Spleen (tissue), 11 donors: ENCODE data around the gene RPN1. TPM values are rescaled to one million over a fixed set of nuclear protein-coding genes. Genes with fewer than 3 reads are reported as not detected.
A peak's percentile ranks its signal among the peaks of the same experiment; 100 is the strongest.
"Not testable (repeated sequence)": the region's sequence is repeated elsewhere in the genome, so short reads cannot be mapped to it uniquely, and the experiment has no call there.

ENCODE experiments used
- DNase-seq: peaks from one replicate; pipeline ENCODE4 v3.0.0-alpha.2; 2020
- H3K27ac ChIP-seq, 8 donors: fragments of 200-600 bp; sonication (generic) in 7 of 8; 1 replicate in 4 of 8; 2 replicates in 4 of 8; pipeline versions ENCODE4 v1.5.0 to v1.8.0; 2016 to 2021; ENCODE audit warnings: inconsistent platforms in 4 of 8, mild to moderate bottlenecking in 4 of 8, moderate library complexity in 1 of 8
- H3K27me3 ChIP-seq, 7 donors: fragments of 200-600 bp; sonication (generic) in 6 of 7; replicated peaks in 1 of 7; 1 replicate in 4 of 7; 2 replicates in 3 of 7; pipeline versions ENCODE4 v1.5.0 to v1.8.0; 2016 to 2021; ENCODE audit warnings: inconsistent platforms in 3 of 7, mild to moderate bottlenecking in 1 of 7
- H3K36me3 ChIP-seq, 6 donors: fragments of 200-600 bp; sonication (generic) in 5 of 6; 1 replicate in 4 of 6; 2 replicates in 2 of 6; pipeline versions ENCODE4 v1.5.0 to v1.8.0; 2016 to 2021; ENCODE audit warnings: inconsistent platforms in 2 of 6
- H3K4me1 ChIP-seq, 6 donors: fragments of 200-600 bp; sonication (generic) in 5 of 6; 1 replicate in 3 of 6; 2 replicates in 3 of 6; pipeline versions ENCODE4 v1.5.0 to v1.8.0; 2016 to 2021; ENCODE audit warnings: inconsistent platforms in 3 of 6
- H3K4me3 ChIP-seq, 8 donors: fragments of 200-600 bp; sonication (generic) in 7 of 8; 1 replicate in 4 of 8; 2 replicates in 4 of 8; pipeline versions ENCODE4 v1.5.0 to v1.8.0; 2016 to 2021; ENCODE audit warnings: inconsistent platforms in 4 of 8, mild to moderate bottlenecking in 4 of 8, moderate library complexity in 2 of 8
- H3K9me3 ChIP-seq, 8 donors: fragments of 200-600 bp; sonication (generic) in 7 of 8; 1 replicate in 4 of 8; 2 replicates in 4 of 8; pipeline versions ENCODE4 v1.5.0 to v1.8.0; 2016 to 2021; ENCODE audit warnings: inconsistent platforms in 4 of 8
- POLR2A ChIP-seq, 3 donors: fragments of 450-650 bp; IDR thresholded peaks; one replicate each; pipeline ENCODE4 v1.5.1; 2017; ENCODE audit warnings: antibody characterized with exemption in 3 of 3, mild to moderate bottlenecking in 1 of 3
- POLR2AphosphoS5 ChIP-seq, 3 donors: sonication (generic); formaldehyde crosslinking; IDR thresholded peaks; one replicate each; pipeline ENCODE4 v1.5.1; 2017; ENCODE audit warnings: antibody characterized with exemption in 3 of 3
- WGBS, 5 donors: extraction: QIAGEN DNeasy Blood & Tissue Kit in 3 of 5; methylation state at CpG; one replicate each; pipeline versions ENCODE4 v1.1.5 to v1.1.7; 2013 to 2018; 5-methylcytosine and 5-hydroxymethylcytosine counted together
- intact Hi-C: fragments of 100-400 bp; cut with DNase I; formaldehyde crosslinking; loops from one replicate; pipeline ENCODE4 v1.15.0; 2023; ENCODE audit warnings: low total_unique reads
- polyA plus RNA-seq, 3 donors: library from polyadenylated mRNA; stranded (reverse); fragments of 200-250 nt; gene quantifications; one replicate each; pipeline ENCODE4 v1.2.1, GENCODE V29; 2013
- total RNA-seq, 7 donors: library from RNA; depleted of rRNA in 3 of 7; stranded (reverse); fragments of >200 nt in 3 of 7; fragmentation: NEBNext Ultra II Directional in 4 of 7; extraction: Animal tissue kit (Norgen Biotek cat#: 25700) in 4 of 7; gene quantifications; one replicate each; pipeline versions ENCODE4 v1.1.0 to v1.2.1, GENCODE V29; 2016 to 2021
- TF ChIP-seq, protein P1 (sequence below), 11 experiments: fragments of 200-600 bp in 7 of 11; fragments of 450-650 bp in 4 of 11; sonication (generic) in 4 of 11; IDR thresholded peaks in 8 of 11; conservative IDR thresholded peaks in 3 of 11; 1 replicate in 7 of 11; 2 replicates in 4 of 11; pipeline versions ENCODE4 v1.4.0 to v1.8.0; 2016 to 2021; ENCODE audit warnings: antibody characterized with exemption in 11 of 11, inconsistent platforms in 4 of 11, mild to moderate bottlenecking in 1 of 11
- donor health status: healthy with polysubstance abuse.
- donor health status: DM: no; HTN: no; CAD: no; lungs with moderate emphysema.
- donor health status: DM: no; HTN: no; CAD: no.
- donor health status: Bipolar disorder and iron deficiency.
- donor health status: healthy.
- donor health status: DM: no; HTN: no; CAD: no.
- donor health status: DM: yes; HTN: yes; CAD: no.

RPN1 gene
- total and polyA plus RNA-seq, 10 donors: 44.9 to 263 (median 146) TPM

DNA sequence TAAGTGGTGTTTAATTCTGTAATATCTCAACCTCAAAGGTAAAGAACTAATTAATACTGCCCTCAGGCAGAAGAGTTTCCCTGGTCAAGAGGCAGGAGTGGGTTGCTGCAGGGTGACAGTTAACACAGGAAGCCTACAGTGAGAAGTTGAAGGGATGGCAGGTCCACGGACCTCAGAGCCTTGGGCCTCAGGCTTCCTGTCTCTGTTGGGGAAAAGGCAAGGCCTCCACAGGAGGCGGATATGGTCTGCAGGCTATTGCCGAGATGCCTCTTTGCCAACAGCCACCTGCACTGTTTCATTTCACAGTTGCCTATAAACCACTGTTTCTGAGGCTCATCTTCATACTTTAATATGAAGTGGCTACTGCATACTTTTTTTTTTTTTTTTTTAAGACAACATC is 33.3 kb upstream of the RPN1 start:
- peak; percentile 79 for DNase-seq
- no peaks in the 10 kb centered on the region for H3K27me3 ChIP-seq
- WGBS, 5 donors: 20 to 66% (median 37%) methylated on average over 3 of the region's 3 CpGs
- no peak for TF ChIP-seq POLR2A (IDR thresholded peaks at IDR 0.05)
- TF ChIP-seq, protein P1, sequence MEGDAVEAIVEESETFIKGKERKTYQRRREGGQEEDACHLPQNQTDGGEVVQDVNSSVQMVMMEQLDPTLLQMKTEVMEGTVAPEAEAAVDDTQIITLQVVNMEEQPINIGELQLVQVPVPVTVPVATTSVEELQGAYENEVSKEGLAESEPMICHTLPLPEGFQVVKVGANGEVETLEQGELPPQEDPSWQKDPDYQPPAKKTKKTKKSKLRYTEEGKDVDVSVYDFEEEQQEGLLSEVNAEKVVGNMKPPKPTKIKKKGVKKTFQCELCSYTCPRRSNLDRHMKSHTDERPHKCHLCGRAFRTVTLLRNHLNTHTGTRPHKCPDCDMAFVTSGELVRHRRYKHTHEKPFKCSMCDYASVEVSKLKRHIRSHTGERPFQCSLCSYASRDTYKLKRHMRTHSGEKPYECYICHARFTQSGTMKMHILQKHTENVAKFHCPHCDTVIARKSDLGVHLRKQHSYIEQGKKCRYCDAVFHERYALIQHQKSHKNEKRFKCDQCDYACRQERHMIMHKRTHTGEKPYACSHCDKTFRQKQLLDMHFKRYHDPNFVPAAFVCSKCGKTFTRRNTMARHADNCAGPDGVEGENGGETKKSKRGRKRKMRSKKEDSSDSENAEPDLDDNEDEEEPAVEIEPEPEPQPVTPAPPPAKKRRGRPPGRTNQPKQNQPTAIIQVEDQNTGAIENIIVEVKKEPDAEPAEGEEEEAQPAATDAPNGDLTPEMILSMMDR (IDR thresholded peaks at IDR 0.05 in 8 of 11, conservative IDR thresholded peaks at IDR 0.05 in 3 of 11): no peak
- TF ChIP-seq POLR2AphosphoS5 (IDR thresholded peaks at IDR 0.05): no peak
- intact Hi-C loops: loop anchor here (5.0 kb wide), 2 partner anchors 118 to 163 kb away; no protein-coding TSS in a partner anchor
- no peaks in the 10 kb centered on the region for H3K9me3 ChIP-seq
- H3K36me3 ChIP-seq: no peaks in the 10 kb centered on the region
- H3K4me3 ChIP-seq: no peak overlapping the region
- H3K4me1 ChIP-seq: peaks cover 0 to 61% (median 26%) of the 10 kb centered on the region in 6 donors
- H3K27ac ChIP-seq: peak overlapping the region in 5 of 8 donors; percentile 13 to 63 (median 55)

DNA sequence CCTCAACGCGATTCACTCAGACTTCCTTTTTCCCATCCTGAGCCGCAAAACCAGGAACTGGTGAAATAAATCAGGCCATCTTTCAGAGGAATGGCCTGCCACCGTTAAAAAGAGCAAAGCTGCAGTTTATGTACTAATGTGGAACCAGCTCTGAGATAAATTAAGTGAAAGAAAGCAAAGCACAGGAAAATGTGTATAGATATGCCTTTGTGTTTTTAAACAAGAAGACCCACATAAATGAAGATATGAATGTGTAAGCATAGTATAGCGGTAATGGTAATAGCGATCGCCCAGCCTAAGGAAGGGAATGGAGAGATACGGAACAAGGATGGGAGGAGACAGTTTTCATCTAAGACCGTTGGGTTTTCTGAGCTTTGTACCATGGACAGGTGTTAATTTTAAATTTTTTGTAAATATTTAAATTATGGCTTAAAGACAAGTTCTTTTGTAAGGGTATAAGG is 30.8 kb upstream of the RPN1 start:
- Histone ChIP-seq H3K27me3 (no peaks in the 10 kb centered on the region), H3K4me1 (peaks cover 0 to 54% (median 26%) of the 10 kb centered on the region in 6 donors), H3K36me3 (no peaks in the 10 kb centered on the region), H3K9me3 (no peaks in the 10 kb centered on the region), H3K27ac (peak overlapping the region; percentile 96 to 99 (median 98)), H3K4me3 (peak overlapping the region; percentile 38 to 83 (median 58))
- TF ChIP-seq POLR2A (IDR thresholded peaks at IDR 0.05) (no peak), POLR2AphosphoS5 (IDR thresholded peaks at IDR 0.05) (no peak)
- TF ChIP-seq, protein P1 (IDR thresholded peaks at IDR 0.05 in 8 of 11, conservative IDR thresholded peaks at IDR 0.05 in 3 of 11): no peak
- no peak for DNase-seq
- 35 to 45% (median 38%) methylated on average over 9 of the region's 9 CpGs for WGBS, 5 donors
- intact Hi-C loops: loop anchor here (5.0 kb wide), 2 partner anchors 121 to 166 kb away; no protein-coding TSS in a partner anchor

DNA sequence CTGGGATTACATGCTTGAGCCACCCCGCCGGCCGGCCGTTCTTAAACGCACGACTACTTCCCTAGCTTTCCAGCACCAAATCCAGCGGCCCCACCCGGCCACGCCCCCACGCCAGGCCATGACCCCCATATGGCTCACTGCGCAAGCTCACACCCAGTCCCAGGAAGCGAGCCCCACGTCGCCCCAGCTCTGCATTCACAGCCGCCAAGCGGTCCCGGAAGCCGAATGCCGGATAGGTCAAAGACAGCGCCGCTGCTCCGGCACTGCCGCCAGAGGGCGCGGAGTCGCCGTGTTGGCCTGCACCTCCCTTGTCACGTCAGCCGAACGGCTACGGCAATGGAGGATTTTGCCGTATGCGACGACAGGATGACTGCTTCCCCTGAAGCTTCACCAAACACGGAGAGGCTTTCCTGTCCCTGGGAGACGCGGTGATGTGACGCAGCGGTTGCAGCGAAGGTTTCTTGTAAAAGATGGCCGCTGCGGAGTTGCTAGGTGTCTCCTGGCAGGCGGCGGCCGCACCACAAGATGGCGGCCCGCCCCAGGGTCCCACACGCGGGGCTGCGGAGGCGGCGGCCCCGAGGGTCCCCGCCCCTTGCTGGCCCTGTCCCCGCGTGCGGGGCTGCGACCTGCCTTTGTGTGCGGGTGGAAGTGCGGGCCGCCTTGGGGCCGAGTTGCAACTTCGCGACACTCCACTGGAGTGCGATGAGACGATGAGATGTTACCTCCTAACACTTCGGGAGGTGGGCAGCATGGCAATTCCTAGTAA is 30.2 kb upstream of the RPN1 start:
- peak; percentile 99 for TF ChIP-seq POLR2AphosphoS5 (IDR thresholded peaks at IDR 0.05)
- peak; percentile 52 to 88 (median 84) for TF ChIP-seq POLR2A (IDR thresholded peaks at IDR 0.05)
- TF ChIP-seq, protein P1 (IDR thresholded peaks at IDR 0.05 in 8 of 11, conservative IDR thresholded peaks at IDR 0.05 in 3 of 11): peak; percentile 97 to 100 (median 99)
- intact Hi-C loops: loop anchor here (5.0 kb wide), 2 partner anchors 122 to 167 kb away; no protein-coding TSS in a partner anchor
- WGBS, 5 donors: 0 to 1% (median 0%) methylated on average over 46 to 67 of the region's 67 CpGs
- Histone ChIP-seq H3K36me3 (no peaks in the 10 kb centered on the region), H3K27me3 (no peaks in the 10 kb centered on the region), H3K9me3 (no peaks in the 10 kb centered on the region), H3K4me3 (peak overlapping the region; percentile 38 to 83 (median 58)), H3K4me1 (peaks cover 0 to 54% (median 26%) of the 10 kb centered on the region in 6 donors), H3K27ac (peak overlapping the region; percentile 96 to 99 (median 98))
- peak; percentile 100 for DNase-seq

DNA sequence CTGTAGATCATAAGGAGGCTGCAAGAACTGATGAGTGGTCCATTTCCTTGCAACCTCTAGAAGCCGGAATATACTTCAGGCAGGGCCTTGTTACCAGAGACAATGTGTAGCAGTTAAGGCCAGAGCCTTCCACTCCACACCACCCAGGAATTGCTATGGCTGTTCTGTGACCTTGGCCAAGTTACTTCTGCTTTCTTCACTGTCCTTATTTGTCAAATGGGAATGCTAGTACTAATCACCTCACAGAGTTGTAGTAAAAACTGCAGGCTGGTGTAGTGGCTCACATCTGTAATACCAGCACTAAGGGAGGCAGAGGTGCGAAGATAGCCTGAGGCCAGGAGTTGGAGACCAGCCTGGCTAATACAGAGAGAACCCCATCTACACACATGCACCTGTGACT is 28.7 kb upstream of the RPN1 start:
- DNase-seq: peak; percentile 31
- TF ChIP-seq POLR2AphosphoS5 (IDR thresholded peaks at IDR 0.05): no peak
- TF ChIP-seq, protein P1 (IDR thresholded peaks at IDR 0.05 in 8 of 11, conservative IDR thresholded peaks at IDR 0.05 in 3 of 11): no peak
- TF ChIP-seq POLR2A (IDR thresholded peaks at IDR 0.05): no peak
- no peak overlapping the region for H3K4me3 ChIP-seq
- intact Hi-C loops: no loop called here
- H3K27me3 ChIP-seq: no peaks in the 10 kb centered on the region
- WGBS, 5 donors: 94 to 100% (median 96%) methylated on average over 2 of the region's 2 CpGs
- no peaks in the 10 kb centered on the region for H3K36me3 ChIP-seq
- peak overlapping the region in 3 of 8 donors; percentile 96 to 99 (median 96) for H3K27ac ChIP-seq
- no peaks in the 10 kb centered on the region for H3K9me3 ChIP-seq
- peaks cover 0 to 57% (median 33%) of the 10 kb centered on the region in 6 donors for H3K4me1 ChIP-seq

DNA sequence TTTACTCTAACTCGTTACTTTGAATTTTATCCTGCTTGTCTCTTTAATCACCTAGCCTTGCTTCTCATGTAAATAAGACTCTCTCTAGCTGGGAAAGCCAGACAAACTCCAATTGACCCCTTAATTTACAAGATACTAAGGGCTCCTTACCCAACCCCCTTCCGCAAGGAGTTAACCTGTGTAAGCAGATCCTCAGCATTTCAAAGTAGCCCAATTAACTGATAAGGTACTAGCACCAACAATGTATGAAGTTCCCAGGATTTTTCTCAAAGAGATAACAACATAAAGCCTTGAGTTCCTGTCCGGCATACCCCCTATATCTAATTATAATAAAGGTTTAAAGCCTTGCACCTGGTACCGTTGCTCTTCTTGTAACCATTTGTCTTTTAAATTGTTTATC is 25.2 kb upstream of the RPN1 start:
- H3K36me3 ChIP-seq, H3K27ac ChIP-seq, H3K27me3 ChIP-seq, intact Hi-C loops, H3K9me3 ChIP-seq, DNase-seq, H3K4me3 ChIP-seq: not testable (repeated sequence)
- H3K4me1 ChIP-seq: peaks cover 0 to 34% (median 18%) of the 10 kb centered on the region in 6 donors
- WGBS, 5 donors: 83 to 93% (median 84%) methylated on average over 4 of the region's 4 CpGs
